Liver (tissue), 9 donors: ENCODE measurements around the gene ALG3. TPM values are rescaled to one million over a fixed set of nuclear protein-coding genes. Genes with fewer than 3 reads are reported as not detected.

Experiments
- DNase-seq: peaks from one replicate; pipeline ENCODE4 v3.0.0-alpha.2; 2017; ENCODE audit warnings: low spot score
- H3K27ac ChIP-seq, 2 donors: one replicate each; pipeline ENCODE4 v1.7.0; 2013; ENCODE audit warnings: inconsistent platforms in 2 of 2, low read length in 2 of 2, control low read depth in 1 of 2, low read depth in 1 of 2, mild to moderate bottlenecking in 1 of 2
- H3K27me3 ChIP-seq, 4 donors: one replicate each; pipeline versions ENCODE4 v1.6.1 to v1.7.0; 2013; ENCODE audit warnings: low read length in 3 of 4, inconsistent platforms in 1 of 4, mild to moderate bottlenecking in 1 of 4, moderate library complexity in 1 of 4; ENCODE audit not compliant: control insufficient read depth in 4 of 4, insufficient read depth in 4 of 4
- H3K36me3 ChIP-seq, 4 donors: one replicate each; pipeline versions ENCODE4 v1.6.1 to v1.7.0; 2013; ENCODE audit warnings: low read length in 3 of 4, mild to moderate bottlenecking in 3 of 4, low read depth in 1 of 4, moderate library complexity in 1 of 4; ENCODE audit not compliant: control insufficient read depth in 4 of 4, insufficient read depth in 3 of 4
- H3K4me1 ChIP-seq, 4 donors: one replicate each; pipeline versions ENCODE4 v1.6.1 to v1.7.0; 2013; ENCODE audit warnings: low read length in 3 of 4, mild to moderate bottlenecking in 3 of 4, moderate library complexity in 1 of 4; ENCODE audit not compliant: control insufficient read depth in 4 of 4, insufficient read depth in 4 of 4
- H3K4me3 ChIP-seq, 3 donors: one replicate each; pipeline versions ENCODE4 v1.6.1 to v1.7.0; 2013; ENCODE audit warnings: low read length in 3 of 3, control low read depth in 1 of 3, low read depth in 1 of 3, mild to moderate bottlenecking in 1 of 3
- H3K9ac ChIP-seq, 2 donors: one replicate each; pipeline ENCODE4 v1.7.0; 2013; ENCODE audit warnings: low read length in 2 of 2, mild to moderate bottlenecking in 2 of 2, moderate library complexity in 2 of 2, control low read depth in 1 of 2, low read depth in 1 of 2
- H3K9me3 ChIP-seq, 4 donors: one replicate each; pipeline versions ENCODE4 v1.6.1 to v1.7.0; 2013; ENCODE audit warnings: low read length in 3 of 4; ENCODE audit not compliant: control insufficient read depth in 4 of 4
- CTCF ChIP-seq: fragments of 150-350 bp; IDR thresholded peaks from 2 replicates; pipeline ENCODE4 v1.5.1; 2017; ENCODE audit warnings: improper control_type of control experiment, low read depth, low read length; ENCODE audit not compliant: missing input control
- EGR1 ChIP-seq, 2 donors: IDR thresholded peaks; 2 replicates each; pipeline ENCODE4 v1.6.1; 2016 to 2018; ENCODE audit warnings: antibody characterized with exemption in 2 of 2, low read depth in 2 of 2
- FOXA1 ChIP-seq: IDR thresholded peaks from 2 replicates; pipeline ENCODE4 v1.6.1; 2016; ENCODE audit warnings: antibody characterized with exemption
- FOXA2 ChIP-seq: IDR thresholded peaks from 2 replicates; pipeline ENCODE4 v1.6.1; 2016; ENCODE audit warnings: antibody characterized with exemption
- GABPA ChIP-seq, 2 donors: IDR thresholded peaks in 1 of 2; conservative IDR thresholded peaks in 1 of 2; 2 replicates each; pipeline ENCODE4 v1.6.1; 2016; ENCODE audit warnings: antibody characterized with exemption in 2 of 2, mild to moderate bottlenecking in 1 of 2, moderate library complexity in 1 of 2
- HNF4A ChIP-seq, 2 donors: conservative IDR thresholded peaks; 2 replicates each; pipeline ENCODE4 v1.6.1; 2016; ENCODE audit warnings: antibody characterized with exemption in 2 of 2, mild to moderate bottlenecking in 2 of 2
- HNF4G ChIP-seq: IDR thresholded peaks from 2 replicates; pipeline ENCODE4 v1.6.1; 2016; ENCODE audit warnings: antibody characterized with exemption
- JUND ChIP-seq, 2 donors: IDR thresholded peaks; 2 replicates each; pipeline ENCODE4 v1.6.1; 2016; ENCODE audit warnings: antibody characterized with exemption in 2 of 2
- MAX ChIP-seq: IDR thresholded peaks from 2 replicates; pipeline ENCODE4 v1.6.1; 2016; ENCODE audit warnings: antibody characterized with exemption
- NR2F2 ChIP-seq: IDR thresholded peaks from 2 replicates; pipeline ENCODE4 v1.6.1; 2016; ENCODE audit warnings: antibody characterized with exemption
- RAD21 ChIP-seq, 2 donors: IDR thresholded peaks; 2 replicates each; pipeline ENCODE4 v1.6.1; 2016; ENCODE audit warnings: antibody characterized with exemption in 2 of 2, mild to moderate bottlenecking in 2 of 2
- RXRA ChIP-seq, 2 donors: IDR thresholded peaks; 2 replicates each; pipeline ENCODE4 v1.6.1; 2017 to 2018; ENCODE audit warnings: antibody characterized with exemption in 2 of 2, mild to moderate bottlenecking in 1 of 2
- SP1 ChIP-seq: IDR thresholded peaks from 2 replicates; pipeline ENCODE4 v1.6.1; 2018; ENCODE audit warnings: antibody characterized with exemption, mild to moderate bottlenecking
- TAF1 ChIP-seq: conservative IDR thresholded peaks from 2 replicates; pipeline ENCODE4 v1.6.1; 2016; ENCODE audit warnings: antibody characterized with exemption, mild to moderate bottlenecking
- YY1 ChIP-seq: IDR thresholded peaks from 2 replicates; pipeline ENCODE4 v1.6.1; 2016; ENCODE audit warnings: antibody characterized with exemption, mild to moderate bottlenecking
- WGBS: extraction: QIAGEN DNeasy Blood & Tissue Kit; methylation state at CpG from one replicate; pipeline ENCODE4 v1.1.7; 2013; 5-methylcytosine and 5-hydroxymethylcytosine counted together
- polyA plus RNA-seq, 2 donors: library from polyadenylated mRNA; stranded (reverse) in 1 of 2; unstranded in 1 of 2; fragments of 200-250 nt in 1 of 2; fragments of >200 nt in 1 of 2; fragmentation: Nextera tagmentation in 1 of 2; extraction: Ambion mirVana in 1 of 2; gene quantifications; one replicate each; pipeline versions ENCODE4 v1.2.1 to v1.2.3, GENCODE V29; 2013 to 2015
- total RNA-seq, 2 donors: library from RNA; depleted of rRNA; stranded (reverse); fragments of >200 nt; gene quantifications; one replicate each; pipeline ENCODE4 v1.2.3, GENCODE V29; 2014
- TF ChIP-seq, protein P1 (sequence below): IDR thresholded peaks from 2 replicates; pipeline ENCODE4 v1.6.1; 2016; ENCODE audit warnings: antibody characterized with exemption
- TF ChIP-seq, protein P2 (sequence below): IDR thresholded peaks from 2 replicates; pipeline ENCODE4 v1.6.1; 2016; ENCODE audit warnings: antibody characterized with exemption
- TF ChIP-seq, protein P3 (sequence below): IDR thresholded peaks from 2 replicates; pipeline ENCODE4 v1.6.1; 2016; ENCODE audit warnings: antibody characterized with exemption, mild to moderate bottlenecking
- donor health status: healthy.
- donor health status: healthy.
- donor health status: healthy.
- donor health status: healthy.
- donor health status: healthy.

ALG3 gene
- total and polyA plus RNA-seq, 4 donors, result 27.7 to 78.6 (median 64.5) TPM

DNA sequence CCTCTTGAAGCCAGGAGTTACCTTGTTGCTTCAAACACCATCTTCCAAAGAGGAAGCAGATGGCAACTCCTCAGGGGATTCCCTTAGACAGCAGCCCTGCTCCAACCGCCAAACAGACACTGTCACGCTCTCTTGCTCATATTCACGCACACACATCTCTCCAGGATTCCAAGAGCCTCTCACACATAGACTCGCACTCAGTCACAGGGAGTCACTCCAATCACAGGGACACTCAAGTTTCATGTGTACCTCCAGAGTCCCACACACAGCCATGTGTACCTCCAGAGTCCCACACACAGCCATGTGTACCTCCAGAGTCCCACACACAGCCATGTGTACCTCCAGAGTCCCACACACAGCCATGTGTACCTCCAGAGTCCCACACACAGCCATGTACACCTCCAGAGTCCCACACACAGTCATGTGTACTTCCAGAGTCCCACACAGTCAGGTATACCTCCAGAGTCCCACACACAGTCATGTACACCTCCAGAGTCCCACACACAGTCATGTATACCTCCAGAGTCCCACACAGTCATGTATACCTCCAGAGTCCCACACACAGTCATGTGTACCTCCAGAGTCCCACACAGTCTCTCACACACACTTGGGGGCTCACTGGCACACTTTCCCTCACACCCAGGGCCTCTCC lies 13.3 kb downstream of the ALG3 start:
- TF ChIP-seq HNF4G, result no peak
- TF ChIP-seq, protein P1, sequence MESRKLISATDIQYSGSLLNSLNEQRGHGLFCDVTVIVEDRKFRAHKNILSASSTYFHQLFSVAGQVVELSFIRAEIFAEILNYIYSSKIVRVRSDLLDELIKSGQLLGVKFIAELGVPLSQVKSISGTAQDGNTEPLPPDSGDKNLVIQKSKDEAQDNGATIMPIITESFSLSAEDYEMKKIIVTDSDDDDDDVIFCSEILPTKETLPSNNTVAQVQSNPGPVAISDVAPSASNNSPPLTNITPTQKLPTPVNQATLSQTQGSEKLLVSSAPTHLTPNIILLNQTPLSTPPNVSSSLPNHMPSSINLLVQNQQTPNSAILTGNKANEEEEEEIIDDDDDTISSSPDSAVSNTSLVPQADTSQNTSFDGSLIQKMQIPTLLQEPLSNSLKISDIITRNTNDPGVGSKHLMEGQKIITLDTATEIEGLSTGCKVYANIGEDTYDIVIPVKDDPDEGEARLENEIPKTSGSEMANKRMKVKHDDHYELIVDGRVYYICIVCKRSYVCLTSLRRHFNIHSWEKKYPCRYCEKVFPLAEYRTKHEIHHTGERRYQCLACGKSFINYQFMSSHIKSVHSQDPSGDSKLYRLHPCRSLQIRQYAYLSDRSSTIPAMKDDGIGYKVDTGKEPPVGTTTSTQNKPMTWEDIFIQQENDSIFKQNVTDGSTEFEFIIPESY, result no peak
- no peak for TF ChIP-seq SP1
- TF ChIP-seq EGR1 (IDR thresholded peaks at IDR 0.05; ENCODE audit: low read depth in 2 of 2), result no peak
- no peak for TF ChIP-seq YY1
- no peak for TF ChIP-seq FOXA1
- TF ChIP-seq, protein P2, sequence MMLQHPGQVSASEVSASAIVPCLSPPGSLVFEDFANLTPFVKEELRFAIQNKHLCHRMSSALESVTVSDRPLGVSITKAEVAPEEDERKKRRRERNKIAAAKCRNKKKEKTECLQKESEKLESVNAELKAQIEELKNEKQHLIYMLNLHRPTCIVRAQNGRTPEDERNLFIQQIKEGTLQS, result no peak
- no peak for TF ChIP-seq FOXA2
- TF ChIP-seq, protein P3, sequence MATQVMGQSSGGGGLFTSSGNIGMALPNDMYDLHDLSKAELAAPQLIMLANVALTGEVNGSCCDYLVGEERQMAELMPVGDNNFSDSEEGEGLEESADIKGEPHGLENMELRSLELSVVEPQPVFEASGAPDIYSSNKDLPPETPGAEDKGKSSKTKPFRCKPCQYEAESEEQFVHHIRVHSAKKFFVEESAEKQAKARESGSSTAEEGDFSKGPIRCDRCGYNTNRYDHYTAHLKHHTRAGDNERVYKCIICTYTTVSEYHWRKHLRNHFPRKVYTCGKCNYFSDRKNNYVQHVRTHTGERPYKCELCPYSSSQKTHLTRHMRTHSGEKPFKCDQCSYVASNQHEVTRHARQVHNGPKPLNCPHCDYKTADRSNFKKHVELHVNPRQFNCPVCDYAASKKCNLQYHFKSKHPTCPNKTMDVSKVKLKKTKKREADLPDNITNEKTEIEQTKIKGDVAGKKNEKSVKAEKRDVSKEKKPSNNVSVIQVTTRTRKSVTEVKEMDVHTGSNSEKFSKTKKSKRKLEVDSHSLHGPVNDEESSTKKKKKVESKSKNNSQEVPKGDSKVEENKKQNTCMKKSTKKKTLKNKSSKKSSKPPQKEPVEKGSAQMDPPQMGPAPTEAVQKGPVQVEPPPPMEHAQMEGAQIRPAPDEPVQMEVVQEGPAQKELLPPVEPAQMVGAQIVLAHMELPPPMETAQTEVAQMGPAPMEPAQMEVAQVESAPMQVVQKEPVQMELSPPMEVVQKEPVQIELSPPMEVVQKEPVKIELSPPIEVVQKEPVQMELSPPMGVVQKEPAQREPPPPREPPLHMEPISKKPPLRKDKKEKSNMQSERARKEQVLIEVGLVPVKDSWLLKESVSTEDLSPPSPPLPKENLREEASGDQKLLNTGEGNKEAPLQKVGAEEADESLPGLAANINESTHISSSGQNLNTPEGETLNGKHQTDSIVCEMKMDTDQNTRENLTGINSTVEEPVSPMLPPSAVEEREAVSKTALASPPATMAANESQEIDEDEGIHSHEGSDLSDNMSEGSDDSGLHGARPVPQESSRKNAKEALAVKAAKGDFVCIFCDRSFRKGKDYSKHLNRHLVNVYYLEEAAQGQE, result no peak
- no peak for TF ChIP-seq TAF1
- no peak for TF ChIP-seq CTCF
- TF ChIP-seq HNF4A (conservative IDR thresholded peaks at IDR 0.05), result no peak
- TF ChIP-seq GABPA (IDR thresholded peaks at IDR 0.05 in 1 of 2, conservative IDR thresholded peaks at IDR 0.05 in 1 of 2), result no peak
- TF ChIP-seq MAX, result no peak
- TF ChIP-seq JUND (IDR thresholded peaks at IDR 0.05), result no peak
- TF ChIP-seq RAD21 (IDR thresholded peaks at IDR 0.05), result no peak
- no peak for TF ChIP-seq NR2F2
- TF ChIP-seq RXRA (IDR thresholded peaks at IDR 0.05), result no peak
- Histone ChIP-seq H3K9ac (no peak overlapping the region), H3K27ac (no peak overlapping the region), H3K9me3 (no peaks in the 10 kb centered on the region), H3K4me3 (no peak overlapping the region), H3K4me1 (peaks cover 0 to 4% (median 4%) of the 10 kb centered on the region in 4 donors), H3K27me3 (peaks cover 0 to 7% (median 2%) of the 10 kb centered on the region in 4 donors), H3K36me3 (no peaks in the 10 kb centered on the region)
- DNase-seq, result no peak
- 91% methylated on average over 4 of the region's 4 CpGs for whole genome bisulfite sequencing
